Epidermal melanocyte (primary cell): ENCODE measurements around the gene GGCT.

Source experiments
- DNase-seq: peaks from one replicate; pipeline ENCODE4 v3.0.0; 2011; ENCODE audit warnings: low spot score; ENCODE audit not compliant: insufficient read length

Gene GGCT

GRCh38 chr7:30479202-30480120 is 25.2 kb downstream of the GGCT start:
- no peak for DNase-seq

GRCh38 chr7:30478349-30479201 is 26.1 kb downstream of the GGCT start, which contains the start of gene NOD1:
Gene NOD1, minus strand, starts transcription at chr7:30478784. Its CDS starts 21,863 bp downstream, at chr7:30456921.
- peak; percentile 41 for DNase-seq

GRCh38 chr7:30476459-30477145 is 28.0 kb downstream of the GGCT start:
- DNase-seq, result no peak

GRCh38 chr7:30475580-30475979 is 29.0 kb downstream of the GGCT start:
- no peak for DNase-seq

GRCh38 chr7:30474893-30475292 is 29.7 kb downstream of the GGCT start:
- no peak for DNase-seq

GRCh38 chr7:30474485-30474884 is 30.1 kb downstream of the GGCT start:
- no peak for DNase-seq

GRCh38 chr7:30473903-30474302 is 30.7 kb downstream of the GGCT start:
- DNase-seq, result no peak

- DNase-seq, result no peak
Measured at GRCh38 chr7:30472784-30473775, 31.5 kb downstream of the GGCT start.

GRCh38 chr7:30472081-30472783 is 32.4 kb downstream of the GGCT start:
- no peak for DNase-seq

- no peak for DNase-seq
Measured at GRCh38 chr7:30471205-30471604, 33.4 kb downstream of the GGCT start.

GRCh38 chr7:30470771-30471170 is 33.9 kb downstream of the GGCT start:
- no peak for DNase-seq

- DNase-seq, result no peak
Measured at GRCh38 chr7:30470163-30470770, 34.4 kb downstream of the GGCT start.

- DNase-seq, result peak; percentile 41
Measured at GRCh38 chr7:30469303-30469702, 35.3 kb downstream of the GGCT start.

GRCh38 chr7:30468791-30469190 is 35.8 kb downstream of the GGCT start:
- no peak for DNase-seq

- no peak for DNase-seq
Measured at GRCh38 chr7:30468041-30468440, 36.6 kb downstream of the GGCT start.

GRCh38 chr7:30467271-30467670 is 37.4 kb downstream of the GGCT start:
- DNase-seq, result no peak

- no peak for DNase-seq
Measured at GRCh38 chr7:30466266-30466665, 38.4 kb downstream of the GGCT start.

GRCh38 chr7:30465811-30466180 is 38.8 kb downstream of the GGCT start:
- DNase-seq, result no peak

GRCh38 chr7:30465046-30465810 is 39.4 kb downstream of the GGCT start:
- no peak for DNase-seq
